HG03097 (cell line): ENCODE data around the gene ITGA6.

Experiments used
- ATAC-seq: cut with Tn5 transposase; IDR thresholded peaks from one replicate; pipeline ENCODE4 v1.9.1; 2021; ENCODE audit not compliant: unreplicated experiment, low FRiP score

ITGA6 gene

GRCh38 chr2:172415865-172416183 is 11.6 kb upstream of the ITGA6 start:
- ATAC-seq: no peak

DNA sequence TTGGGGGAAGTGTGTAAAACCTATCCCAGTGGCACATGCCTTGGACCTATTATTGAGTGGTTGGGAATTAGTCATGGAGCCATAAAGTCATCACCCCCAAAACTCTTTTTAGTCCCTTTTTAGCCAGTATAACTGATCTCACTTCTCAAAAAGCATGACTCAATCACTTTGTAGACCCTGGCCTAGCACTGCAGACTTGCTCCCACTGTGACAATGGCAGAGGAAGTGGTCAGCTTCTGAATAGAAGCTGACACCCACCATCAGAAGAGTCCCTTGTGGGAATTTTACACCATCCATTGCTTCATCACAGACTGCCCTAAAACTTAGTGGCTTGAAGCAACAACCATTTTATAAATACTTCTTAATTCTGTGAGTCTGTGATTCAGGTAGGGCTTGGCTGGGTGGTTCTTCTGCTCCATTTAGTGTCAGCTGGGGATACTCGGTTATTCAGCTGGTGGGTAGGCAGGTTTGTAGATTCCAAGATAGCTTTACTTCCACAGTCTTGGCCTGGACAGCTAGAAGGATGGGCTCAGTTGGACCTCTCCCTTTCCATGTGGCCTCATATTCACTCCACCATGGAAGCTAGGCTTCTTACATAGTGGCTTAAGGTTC is 10.8 kb upstream of the ITGA6 start:
- no peak for ATAC-seq

GRCh38 chr2:172420216-172420615 is 7.2 kb upstream of the ITGA6 start:
- ATAC-seq: no peak

DNA sequence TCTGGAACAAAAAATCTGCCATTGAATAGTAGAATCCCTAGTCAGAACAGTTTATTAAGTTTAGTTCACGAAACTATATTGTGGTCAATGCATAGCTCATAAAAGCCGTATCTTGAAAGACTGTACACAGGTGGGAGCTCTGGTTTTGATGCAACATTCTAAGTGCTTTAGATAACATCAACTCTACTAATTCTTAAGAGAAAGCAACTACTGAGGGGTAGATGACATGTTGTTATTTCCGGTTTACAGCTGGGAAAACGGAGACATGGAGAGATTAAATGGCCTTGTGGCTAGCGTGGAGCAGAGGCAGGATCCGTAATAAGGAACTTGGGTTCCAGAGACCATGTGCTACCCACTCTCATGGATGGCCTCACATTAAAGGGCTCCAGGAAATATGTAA is 4.2 kb upstream of the ITGA6 start:
- ATAC-seq: no peak

DNA sequence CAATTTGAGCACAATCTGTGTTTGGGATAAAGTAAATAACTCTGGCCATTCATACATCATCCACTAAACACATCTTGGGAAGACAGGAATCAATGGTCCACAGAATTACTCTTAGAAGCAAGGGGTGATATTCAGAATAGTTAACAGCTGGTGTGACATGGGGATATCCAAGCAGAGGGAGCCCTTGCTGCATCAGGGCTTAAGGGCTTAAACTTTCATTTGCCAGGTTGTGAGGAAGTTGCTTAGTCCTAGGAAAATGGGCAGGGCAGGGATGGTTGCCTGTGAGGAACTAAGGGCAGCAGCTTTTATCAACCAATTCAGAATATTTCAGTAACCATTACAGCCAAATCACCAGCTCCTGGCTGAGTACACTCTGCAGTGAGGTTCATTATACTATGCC is 2.0 kb upstream of the ITGA6 start:
- no peak for ATAC-seq

GRCh38 chr2:172426635-172427255 is 641 bp upstream of the ITGA6 start:
- ATAC-seq: no peak

DNA sequence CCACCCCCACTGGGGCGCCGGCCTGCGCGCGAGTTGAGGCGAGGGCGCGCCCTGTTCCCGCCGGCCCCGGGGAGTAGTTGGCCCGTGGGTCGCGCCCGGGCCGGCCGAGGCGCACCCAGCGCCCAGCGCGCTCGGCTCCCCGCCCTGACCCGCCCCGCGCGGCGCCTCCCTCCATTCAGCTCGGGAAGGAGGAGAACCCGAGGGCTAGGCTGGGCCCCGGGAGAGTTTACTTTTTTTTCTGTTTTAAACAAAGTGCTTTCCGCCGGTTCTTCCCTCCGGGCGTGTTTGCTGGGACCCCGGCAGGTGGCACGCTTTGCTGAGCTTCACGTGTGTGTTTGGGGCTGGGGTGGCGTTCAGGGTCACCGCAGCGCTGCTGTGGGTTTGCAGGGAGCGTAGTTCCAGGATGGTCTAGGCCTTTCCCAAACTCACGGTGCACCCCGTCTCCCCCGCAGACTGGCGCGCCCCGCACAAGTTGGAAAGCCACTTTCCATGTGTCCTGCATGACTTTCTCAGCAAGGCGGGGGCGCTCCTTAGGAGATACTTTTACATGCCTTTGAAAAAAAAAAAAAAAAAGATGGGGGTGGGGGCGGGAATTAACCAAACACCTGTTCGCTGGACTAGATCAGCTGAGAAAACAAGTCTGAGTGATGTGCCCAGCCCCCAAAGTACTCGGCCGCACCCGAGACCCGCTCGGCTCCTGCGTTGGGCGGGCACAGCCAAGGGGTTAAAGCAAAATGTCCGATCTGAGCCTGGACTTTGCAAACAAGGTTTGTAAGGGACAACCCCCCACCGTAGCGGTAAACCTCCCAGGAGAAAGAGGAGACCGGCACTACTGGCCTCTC is 825 bp downstream of the ITGA6 start:
- no peak for ATAC-seq

GRCh38 chr2:172428832-172429210 is 1.4 kb downstream of the ITGA6 start:
- ATAC-seq: no peak

DNA sequence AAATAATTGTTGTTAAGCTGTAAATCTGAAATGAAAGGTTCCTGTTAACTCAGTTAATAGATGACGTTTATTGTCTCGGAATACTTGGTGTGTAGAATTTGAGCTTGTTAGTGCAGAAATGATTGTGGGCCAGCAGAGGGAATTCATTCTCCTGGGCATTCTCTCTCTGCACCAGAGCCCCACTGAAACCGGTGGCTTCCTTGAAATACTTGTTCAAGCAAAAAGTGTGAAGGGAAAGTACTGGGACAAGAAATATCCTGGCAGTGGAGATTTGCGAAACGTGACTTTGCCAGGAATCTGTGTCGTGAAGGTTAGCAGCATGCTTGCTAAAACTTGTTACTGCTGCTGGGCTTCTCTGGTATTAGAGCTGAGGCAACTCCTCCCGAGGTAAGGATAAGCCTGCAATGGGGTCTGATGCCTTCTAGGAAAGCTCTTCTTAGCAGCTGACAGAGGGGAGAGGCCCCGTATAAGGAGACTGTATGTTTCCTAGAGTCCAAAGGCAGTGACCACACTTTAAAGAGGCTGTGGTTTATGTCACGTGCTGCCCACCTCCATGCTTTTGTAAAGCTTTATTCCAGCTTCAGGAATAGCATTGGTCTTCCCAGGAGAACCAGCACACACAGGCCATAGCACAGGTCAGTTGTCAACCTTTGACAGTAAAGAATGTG is 2.0 kb downstream of the ITGA6 start:
- no peak for ATAC-seq

- ATAC-seq: no peak
Measured at GRCh38 chr2:172430027-172430426, 2.6 kb downstream of the ITGA6 start.

GRCh38 chr2:172430678-172431077 is 3.3 kb downstream of the ITGA6 start:
- ATAC-seq: no peak

DNA sequence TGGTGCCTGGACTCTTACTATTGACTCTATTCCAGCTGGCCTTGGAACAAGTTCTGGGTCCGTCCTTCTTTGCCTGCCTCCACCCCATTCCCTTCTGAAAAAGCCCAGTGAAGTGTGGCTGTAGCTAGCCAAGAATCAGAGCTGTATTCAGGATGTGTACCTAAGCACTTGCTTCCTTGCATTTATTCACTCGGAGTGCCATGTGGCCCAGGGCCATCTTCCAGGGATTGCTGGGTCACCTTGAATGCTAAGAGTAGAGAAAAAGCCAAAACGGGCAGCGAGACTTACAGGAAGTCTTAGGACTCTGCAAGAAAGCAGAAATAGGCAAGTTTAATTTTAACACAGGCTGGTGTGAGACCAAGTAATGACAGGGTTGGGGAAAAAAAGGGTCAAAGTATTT is 4.1 kb downstream of the ITGA6 start:
- ATAC-seq: no peak

DNA sequence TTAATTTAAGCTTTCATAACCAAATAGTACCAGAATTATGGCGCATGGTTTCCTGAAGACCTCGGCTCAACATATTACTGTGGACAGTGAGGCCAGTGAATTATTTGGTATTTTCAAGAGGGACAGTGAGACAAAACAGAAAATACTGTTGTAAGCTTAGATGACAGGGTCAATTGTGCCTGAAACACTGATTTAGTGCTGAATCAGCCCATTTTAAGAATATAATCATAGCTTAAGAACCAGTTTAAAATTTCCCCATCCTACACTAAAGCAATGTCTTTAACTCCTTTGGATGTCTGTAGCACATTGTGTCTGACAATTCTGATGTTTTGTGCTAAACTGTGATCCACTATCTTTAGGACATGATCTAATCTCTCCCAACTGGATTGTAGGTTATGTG is 4.6 kb downstream of the ITGA6 start:
- no peak for ATAC-seq

GRCh38 chr2:172433144-172433543 is 5.8 kb downstream of the ITGA6 start:
- no peak for ATAC-seq

DNA sequence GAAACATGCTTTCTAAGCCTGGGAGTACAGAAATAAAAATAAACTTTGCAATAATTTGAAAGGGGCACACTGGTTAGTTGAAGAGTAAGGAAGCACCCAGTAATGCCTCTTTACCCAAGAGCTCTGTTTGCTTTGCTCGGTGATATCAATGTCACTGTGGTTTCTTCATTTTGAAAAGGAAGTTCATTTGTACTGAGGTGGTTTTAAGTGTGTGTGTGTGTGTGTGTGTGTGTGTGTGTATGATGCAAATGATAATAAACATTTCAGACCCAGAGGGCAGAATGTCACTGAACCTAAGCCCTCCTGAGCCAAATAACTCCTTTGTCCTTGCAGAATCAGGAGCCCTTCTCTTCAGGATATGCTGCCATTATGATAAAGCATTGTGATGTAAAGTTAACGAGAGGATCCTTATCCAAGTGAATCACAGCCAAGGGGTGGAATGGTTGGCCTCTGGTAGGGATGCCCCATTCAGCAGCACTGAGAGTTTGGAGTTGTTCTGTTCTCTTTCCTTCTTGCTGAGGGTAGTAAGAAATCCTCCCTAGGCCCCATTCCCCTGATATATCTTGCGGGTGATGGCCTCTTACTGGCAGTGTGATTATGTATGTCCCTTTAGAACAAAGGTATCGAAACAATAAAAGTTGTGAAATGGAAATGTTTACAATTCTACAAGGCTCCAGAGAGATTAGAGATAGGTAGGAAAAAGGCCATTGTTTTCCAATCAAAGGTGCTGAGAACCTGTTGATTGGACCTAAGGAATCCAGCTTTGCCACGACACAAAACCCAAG is 7.6 kb downstream of the ITGA6 start:
- ATAC-seq: no peak

DNA sequence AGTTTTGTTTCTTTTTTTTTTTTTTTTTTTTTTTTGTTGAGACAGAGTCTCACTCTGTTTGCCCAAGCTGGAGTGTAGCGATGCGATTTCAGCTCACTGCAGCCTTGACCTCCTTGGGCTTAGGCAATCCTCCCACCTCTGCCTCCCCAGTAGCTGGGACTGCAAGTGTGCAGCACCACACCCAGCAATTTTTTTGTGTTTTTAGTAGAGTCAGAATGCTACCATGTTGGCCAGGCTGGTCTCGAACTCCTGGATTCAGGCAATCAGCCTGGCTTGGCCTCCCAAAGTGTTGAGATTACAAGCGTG is 8.2 kb downstream of the ITGA6 start:
- no peak for ATAC-seq

GRCh38 chr2:172436889-172437288 is 9.5 kb downstream of the ITGA6 start:
- ATAC-seq: no peak

DNA sequence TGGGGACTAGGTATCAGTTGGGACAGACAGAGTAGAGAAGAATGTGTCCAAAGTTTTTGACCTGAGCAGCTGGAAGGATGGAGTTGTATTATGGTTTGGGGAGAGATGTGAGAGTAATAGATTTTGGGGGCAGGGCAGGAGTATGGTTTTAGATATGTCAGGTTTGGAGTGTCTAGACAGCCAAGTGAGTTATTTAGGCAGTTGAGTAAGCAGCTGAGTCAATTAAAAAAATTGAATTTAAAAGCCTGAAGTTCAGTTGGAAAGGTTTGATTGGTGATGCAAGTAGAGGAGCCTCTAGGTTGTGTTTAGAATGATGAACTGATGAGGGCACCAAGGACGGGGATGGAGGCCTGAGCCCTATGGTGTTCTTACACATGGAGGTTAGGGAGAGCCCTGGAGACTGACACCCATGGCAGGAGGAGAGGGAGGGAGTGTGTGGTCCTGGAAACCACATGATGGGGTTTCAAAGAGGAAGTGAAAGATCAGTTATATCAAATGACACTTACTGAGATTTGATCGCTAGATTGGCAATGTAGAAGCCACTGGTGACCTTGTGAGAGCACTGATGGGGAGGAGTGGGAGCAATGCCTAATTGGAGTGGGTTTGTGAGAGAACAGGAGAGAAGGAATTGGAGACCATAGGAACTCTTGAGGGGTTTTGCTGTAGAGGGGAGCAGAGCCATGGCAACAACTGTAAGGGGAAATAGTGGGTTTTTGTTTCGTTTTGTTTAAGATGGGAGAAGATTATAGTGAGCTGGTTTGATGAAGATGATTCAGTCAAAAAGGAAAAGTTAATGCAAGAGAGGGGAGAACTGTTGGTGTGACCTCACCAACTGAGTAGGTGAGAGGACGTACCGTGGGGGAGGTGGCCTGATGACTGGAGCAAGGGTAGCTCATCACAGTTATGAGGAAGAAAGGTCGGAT is 10.3 kb downstream of the ITGA6 start:
- no peak for ATAC-seq

GRCh38 chr2:172438741-172439508 is 11.5 kb downstream of the ITGA6 start:
- no peak for ATAC-seq
